PFSK-1 (cell line): ENCODE measurements around the gene INS.

ENCODE experiments used
- FOXP2 ChIP-seq: optimal IDR thresholded peaks from 2 replicates; pipeline ENCODE3; 2011; ENCODE audit warnings: borderline replicate concordance, control low read depth, inconsistent platforms; ENCODE audit not compliant: insufficient read depth; ENCODE audit errors: extremely low read length, extremely low read depth
- POLR2AphosphoS5 ChIP-seq: IDR thresholded peaks from 2 replicates; pipeline ENCODE4 v1.6.1; 2012; ENCODE audit warnings: low read depth, mild to moderate bottlenecking, control low read depth, low read length, moderate library complexity
- SIN3A ChIP-seq: IDR thresholded peaks from 2 replicates; pipeline ENCODE4 v1.6.1; 2012; ENCODE audit warnings: mild to moderate bottlenecking, low read length, moderate library complexity, borderline replicate concordance; ENCODE audit not compliant: insufficient read depth
- TAF1 ChIP-seq: IDR thresholded peaks from 2 replicates; pipeline ENCODE4 v1.6.1; 2012; ENCODE audit warnings: low read length, control low read depth, borderline replicate concordance; ENCODE audit not compliant: insufficient read depth
- TF ChIP-seq, protein P1 (sequence below), 2 experiments: IDR thresholded peaks; 2 replicates each; pipeline versions ENCODE4 v1.6.1 to v1.8.0; 2011 to 2012; ENCODE audit warnings: low read depth in 2 of 2, low read length in 2 of 2, control low read depth in 1 of 2, inconsistent platforms in 1 of 2, mild to moderate bottlenecking in 1 of 2, moderate library complexity in 1 of 2; ENCODE audit not compliant: insufficient read depth in 1 of 2

The INS gene

DNA sequence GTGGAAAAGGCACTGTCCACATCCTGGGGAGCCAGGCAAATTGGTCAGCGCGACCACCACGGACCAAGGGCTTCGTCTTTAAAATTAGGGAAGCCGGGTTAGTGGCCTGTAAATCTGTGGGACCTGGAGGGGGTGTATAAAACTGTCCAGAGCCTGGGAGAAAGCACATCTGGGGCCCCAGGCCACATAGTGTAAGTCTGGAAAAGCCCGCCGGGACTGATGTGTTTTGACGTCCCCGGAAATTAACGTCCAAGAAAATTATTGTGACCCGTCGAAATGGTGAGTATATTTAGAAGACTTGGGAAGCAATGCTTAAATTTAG, 17.6 kb downstream of the INS start:
- TF ChIP-seq POLR2AphosphoS5 = no peak
- no peak for TF ChIP-seq SIN3A
- no peak for TF ChIP-seq FOXP2
- TF ChIP-seq, protein P1, sequence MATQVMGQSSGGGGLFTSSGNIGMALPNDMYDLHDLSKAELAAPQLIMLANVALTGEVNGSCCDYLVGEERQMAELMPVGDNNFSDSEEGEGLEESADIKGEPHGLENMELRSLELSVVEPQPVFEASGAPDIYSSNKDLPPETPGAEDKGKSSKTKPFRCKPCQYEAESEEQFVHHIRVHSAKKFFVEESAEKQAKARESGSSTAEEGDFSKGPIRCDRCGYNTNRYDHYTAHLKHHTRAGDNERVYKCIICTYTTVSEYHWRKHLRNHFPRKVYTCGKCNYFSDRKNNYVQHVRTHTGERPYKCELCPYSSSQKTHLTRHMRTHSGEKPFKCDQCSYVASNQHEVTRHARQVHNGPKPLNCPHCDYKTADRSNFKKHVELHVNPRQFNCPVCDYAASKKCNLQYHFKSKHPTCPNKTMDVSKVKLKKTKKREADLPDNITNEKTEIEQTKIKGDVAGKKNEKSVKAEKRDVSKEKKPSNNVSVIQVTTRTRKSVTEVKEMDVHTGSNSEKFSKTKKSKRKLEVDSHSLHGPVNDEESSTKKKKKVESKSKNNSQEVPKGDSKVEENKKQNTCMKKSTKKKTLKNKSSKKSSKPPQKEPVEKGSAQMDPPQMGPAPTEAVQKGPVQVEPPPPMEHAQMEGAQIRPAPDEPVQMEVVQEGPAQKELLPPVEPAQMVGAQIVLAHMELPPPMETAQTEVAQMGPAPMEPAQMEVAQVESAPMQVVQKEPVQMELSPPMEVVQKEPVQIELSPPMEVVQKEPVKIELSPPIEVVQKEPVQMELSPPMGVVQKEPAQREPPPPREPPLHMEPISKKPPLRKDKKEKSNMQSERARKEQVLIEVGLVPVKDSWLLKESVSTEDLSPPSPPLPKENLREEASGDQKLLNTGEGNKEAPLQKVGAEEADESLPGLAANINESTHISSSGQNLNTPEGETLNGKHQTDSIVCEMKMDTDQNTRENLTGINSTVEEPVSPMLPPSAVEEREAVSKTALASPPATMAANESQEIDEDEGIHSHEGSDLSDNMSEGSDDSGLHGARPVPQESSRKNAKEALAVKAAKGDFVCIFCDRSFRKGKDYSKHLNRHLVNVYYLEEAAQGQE (IDR thresholded peaks at IDR 0.05; ENCODE audit: insufficient read depth in 1 of 2, low read depth in 2 of 2, low read length in 2 of 2) = no peak
- no peak for TF ChIP-seq TAF1

GRCh38 chr11:2142762-2143202, 18.2 kb downstream of the INS start:
- no peak for TF ChIP-seq SIN3A
- no peak for TF ChIP-seq FOXP2
- TF ChIP-seq, protein P1 (IDR thresholded peaks at IDR 0.05; ENCODE audit: insufficient read depth in 1 of 2, low read depth in 2 of 2, low read length in 2 of 2) = no peak
- TF ChIP-seq TAF1 = no peak
- no peak for TF ChIP-seq POLR2AphosphoS5

DNA sequence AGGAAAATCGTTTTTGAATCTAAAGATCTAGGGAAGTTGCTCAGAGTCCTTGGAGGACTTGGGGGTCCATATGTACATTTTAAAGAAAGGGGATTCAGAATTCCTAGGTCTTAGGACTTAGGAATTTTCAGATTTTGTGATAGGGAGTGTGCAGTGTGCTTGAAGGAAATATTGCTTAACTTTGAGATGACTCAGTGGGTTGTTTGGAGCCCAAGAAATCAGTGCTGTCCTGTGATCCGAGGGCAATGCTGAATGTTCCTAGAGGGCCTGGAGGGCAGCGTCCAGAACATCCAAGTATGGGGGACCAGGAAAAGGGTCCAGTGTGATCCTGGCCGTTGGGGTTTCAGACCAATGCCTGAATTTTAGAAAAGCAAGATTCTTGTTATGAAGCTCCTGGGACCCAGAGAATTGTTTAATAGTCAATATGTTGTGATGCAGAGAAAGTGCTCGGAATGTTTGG, 18.7 kb downstream of the INS start:
- TF ChIP-seq SIN3A (no peak), FOXP2 (no peak), TAF1 (no peak), POLR2AphosphoS5 (no peak)
- TF ChIP-seq, protein P1 (IDR thresholded peaks at IDR 0.05; ENCODE audit: insufficient read depth in 1 of 2, low read depth in 2 of 2, low read length in 2 of 2) = no peak

- TF ChIP-seq FOXP2 (no peak), TAF1 (no peak), SIN3A (no peak), POLR2AphosphoS5 (no peak)
- TF ChIP-seq, protein P1 (IDR thresholded peaks at IDR 0.05; ENCODE audit: insufficient read depth in 1 of 2, low read depth in 2 of 2, low read length in 2 of 2) = no peak
These were observed 20.3 kb downstream of the INS start for GRCh38 chr11:2140411-2141400.
